Mammary epithelial cell (primary cell): ENCODE results near the gene SYNDIG1.

Source experiments
- EZH2 ChIP-seq: IDR thresholded peaks from 2 replicates; pipeline ENCODE4 v1.6.1; 2012; ENCODE audit warnings: low read length, inconsistent platforms, borderline replicate concordance
- TF ChIP-seq, protein P1 (sequence below), 2 donors: IDR thresholded peaks in 1 of 2; conservative IDR thresholded peaks in 1 of 2; 2 replicates each; pipeline ENCODE4 v1.5.1; 2011 to 2012; ENCODE audit warnings: inconsistent platforms in 2 of 2, low read length in 2 of 2, mild to moderate bottlenecking in 2 of 2, control low read depth in 1 of 2, low read depth in 1 of 2; ENCODE audit not compliant: insufficient read depth in 1 of 2; ENCODE audit errors: extremely low read depth in 1 of 2

DNA sequence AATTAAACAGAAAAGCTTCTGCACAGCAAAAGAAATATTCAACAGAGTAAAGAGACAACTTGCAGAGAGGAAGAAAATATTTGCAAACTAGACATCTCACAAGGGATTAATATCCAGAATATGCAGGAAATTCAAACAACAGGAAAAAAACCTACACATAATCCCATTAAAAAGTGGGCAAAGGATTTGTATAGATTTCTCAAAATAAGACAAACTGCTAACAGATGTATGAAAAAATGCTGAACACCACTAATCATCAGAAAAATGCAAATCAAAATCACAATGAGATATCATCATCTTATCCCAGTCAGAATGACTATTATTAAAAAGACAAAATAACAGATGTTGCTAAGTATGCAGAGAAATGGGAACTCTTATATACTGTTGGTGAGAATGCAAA, 129.6 kb downstream of the SYNDIG1 start:
- TF ChIP-seq, protein P1, sequence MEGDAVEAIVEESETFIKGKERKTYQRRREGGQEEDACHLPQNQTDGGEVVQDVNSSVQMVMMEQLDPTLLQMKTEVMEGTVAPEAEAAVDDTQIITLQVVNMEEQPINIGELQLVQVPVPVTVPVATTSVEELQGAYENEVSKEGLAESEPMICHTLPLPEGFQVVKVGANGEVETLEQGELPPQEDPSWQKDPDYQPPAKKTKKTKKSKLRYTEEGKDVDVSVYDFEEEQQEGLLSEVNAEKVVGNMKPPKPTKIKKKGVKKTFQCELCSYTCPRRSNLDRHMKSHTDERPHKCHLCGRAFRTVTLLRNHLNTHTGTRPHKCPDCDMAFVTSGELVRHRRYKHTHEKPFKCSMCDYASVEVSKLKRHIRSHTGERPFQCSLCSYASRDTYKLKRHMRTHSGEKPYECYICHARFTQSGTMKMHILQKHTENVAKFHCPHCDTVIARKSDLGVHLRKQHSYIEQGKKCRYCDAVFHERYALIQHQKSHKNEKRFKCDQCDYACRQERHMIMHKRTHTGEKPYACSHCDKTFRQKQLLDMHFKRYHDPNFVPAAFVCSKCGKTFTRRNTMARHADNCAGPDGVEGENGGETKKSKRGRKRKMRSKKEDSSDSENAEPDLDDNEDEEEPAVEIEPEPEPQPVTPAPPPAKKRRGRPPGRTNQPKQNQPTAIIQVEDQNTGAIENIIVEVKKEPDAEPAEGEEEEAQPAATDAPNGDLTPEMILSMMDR (conservative IDR thresholded peaks at IDR 0.05 in 1 of 2, IDR thresholded peaks at IDR 0.05 in 1 of 2; ENCODE audit: extremely low read depth in 1 of 2, insufficient read depth in 1 of 2, low read depth in 1 of 2, low read length in 2 of 2) = no peak
- no peak for TF ChIP-seq EZH2
